GM18870 (cell line): ENCODE results near the gene POFUT2.

Source experiments
- ATAC-seq: cut with Tn5 transposase; IDR thresholded peaks from one replicate; pipeline ENCODE4 v1.9.1; 2021; ENCODE audit warnings: moderate library complexity; ENCODE audit not compliant: unreplicated experiment

POFUT2 gene

DNA sequence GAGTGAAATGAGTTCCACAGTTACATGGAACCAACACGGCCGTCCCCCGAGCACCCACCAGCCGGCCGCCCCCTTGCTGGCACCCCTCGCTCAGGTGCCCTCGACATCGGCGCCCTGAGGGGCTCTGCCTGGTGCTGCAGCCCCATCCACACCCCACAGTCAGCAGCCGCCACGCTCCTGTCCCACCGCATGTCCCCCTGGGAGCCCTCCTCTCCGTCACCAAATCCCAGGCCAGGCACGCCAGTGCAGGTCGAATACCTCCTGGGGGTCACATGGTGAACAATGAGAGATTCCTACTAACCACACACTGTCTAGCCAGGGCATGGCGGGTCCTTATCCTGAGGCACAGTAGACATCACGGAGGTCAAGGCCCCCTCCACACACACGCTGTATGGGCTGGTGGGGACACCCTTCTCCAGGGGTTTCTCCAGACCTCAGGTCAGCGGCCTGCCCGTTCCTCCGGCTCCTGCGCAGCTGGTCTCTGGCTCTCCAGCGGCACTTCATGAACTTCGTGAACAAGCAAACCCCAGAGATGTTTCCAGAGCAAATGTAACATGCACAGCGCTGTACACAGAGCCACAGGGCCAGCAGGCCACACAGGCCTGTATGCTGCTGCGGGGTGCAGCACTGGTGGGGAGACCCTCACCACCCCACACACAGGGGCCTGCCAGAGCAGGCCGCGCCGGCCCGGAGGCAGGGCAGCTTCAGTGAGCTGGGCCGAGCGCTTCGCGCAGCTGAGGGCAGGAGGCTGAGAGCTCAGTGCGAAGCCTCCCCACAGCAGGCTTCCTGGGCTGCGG is 21.8 kb downstream of the POFUT2 start:
- no peak for ATAC-seq

DNA sequence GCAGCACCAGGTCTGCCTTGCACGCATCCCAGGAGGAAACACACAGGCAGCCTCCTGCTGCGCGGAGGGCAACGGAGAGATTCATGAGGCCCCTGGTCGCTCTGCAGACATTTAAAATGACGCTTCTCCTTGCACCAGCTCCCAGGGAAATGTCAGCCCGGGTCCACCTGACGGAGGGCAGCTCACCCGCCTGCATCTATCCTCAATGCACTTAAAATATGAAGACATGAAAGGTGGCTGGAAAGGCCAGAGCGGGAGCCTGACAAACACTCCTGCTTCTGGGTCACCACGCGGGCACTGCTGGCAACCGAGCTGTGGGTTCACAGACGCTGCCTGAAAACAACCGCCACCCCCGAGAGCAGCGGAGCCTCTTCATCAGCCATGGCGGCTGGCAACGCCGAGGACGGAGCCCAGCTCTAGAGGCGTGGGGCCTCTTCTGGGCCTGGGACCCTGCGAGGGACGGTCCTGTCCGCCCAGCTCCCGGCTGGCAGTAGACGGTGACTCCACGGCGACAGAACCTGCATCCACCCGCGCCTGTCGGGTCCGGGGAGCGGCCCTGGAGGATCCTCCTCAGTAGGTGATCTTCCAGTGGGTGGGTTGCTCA is 22.7 kb downstream of the POFUT2 start:
- no peak for ATAC-seq

DNA sequence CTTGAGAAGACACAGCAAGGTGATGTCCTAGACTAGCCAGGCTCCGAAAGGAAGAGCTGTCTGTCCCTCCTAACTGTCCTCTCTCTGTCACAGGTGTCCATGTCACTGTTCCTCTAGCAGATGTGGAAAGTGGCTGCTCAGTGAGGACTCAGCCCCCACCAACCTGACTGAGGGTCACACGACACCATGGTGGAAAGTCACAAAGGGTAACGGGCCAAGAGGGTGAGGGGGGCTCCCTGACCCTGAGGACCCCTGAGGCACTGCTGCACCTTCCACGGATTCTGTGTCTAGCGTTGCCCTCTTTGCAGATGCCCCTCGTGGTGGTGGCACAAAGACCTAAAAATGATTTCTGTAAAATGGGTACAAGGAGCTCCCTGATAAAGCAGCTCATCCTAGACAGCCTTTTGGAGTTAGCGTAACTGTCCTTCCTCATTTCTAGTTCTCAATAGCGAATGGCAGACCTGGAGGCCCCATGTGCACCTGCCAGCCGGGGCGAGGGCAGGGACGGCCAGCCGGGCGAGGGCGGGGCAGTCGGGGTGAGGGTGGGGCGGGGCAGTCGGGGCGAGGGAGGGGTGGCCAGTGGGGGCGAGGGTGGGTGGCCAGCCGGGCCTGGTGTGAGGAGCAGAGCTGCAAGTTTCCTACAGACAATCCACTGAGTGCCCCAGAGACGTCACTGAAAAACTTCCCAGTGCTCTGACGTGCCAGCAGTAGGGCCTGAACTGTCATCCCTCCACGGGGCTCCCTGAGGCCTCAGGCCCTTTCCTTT is 23.4 kb downstream of the POFUT2 start:
- no peak for ATAC-seq

DNA sequence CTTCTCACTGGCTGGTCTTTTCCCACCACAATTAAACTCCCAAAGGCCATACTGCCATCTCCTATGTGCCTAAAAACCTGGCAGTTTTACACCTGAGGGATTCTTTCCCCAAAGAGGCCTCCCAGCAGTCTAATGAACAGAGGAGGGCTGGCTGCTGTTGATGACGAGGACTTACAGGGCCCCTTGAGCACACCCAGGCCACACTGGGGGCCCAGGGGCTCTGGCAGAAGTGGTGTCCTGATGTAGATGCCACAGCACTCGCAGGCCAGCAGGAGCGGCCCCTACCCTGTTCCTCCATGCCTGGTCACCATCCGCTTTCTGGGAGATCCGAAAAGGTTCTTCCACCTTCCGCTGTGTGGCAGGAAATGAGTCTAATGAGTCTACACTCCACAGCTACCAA is 24.2 kb downstream of the POFUT2 start:
- ATAC-seq = no peak

DNA sequence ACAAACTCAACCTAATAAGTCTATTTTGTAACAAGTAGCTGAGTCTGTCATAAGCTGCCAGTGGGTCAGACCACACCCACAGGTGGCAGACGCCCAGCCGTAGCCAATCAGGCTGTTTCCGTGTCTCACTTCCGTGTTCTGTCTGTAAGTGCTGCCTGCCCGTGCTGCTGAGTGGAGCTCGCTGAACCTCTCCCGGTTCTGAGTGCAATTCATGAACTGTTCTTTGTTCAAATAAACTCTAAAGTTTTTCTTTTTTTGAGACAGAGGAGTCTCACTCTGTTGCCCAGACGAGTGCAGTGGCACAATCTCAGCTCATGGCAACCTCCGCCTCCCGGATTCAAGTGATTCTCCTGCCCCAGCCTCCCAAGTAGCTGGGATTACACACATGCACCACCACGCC is 25.1 kb downstream of the POFUT2 start:
- no peak for ATAC-seq

DNA sequence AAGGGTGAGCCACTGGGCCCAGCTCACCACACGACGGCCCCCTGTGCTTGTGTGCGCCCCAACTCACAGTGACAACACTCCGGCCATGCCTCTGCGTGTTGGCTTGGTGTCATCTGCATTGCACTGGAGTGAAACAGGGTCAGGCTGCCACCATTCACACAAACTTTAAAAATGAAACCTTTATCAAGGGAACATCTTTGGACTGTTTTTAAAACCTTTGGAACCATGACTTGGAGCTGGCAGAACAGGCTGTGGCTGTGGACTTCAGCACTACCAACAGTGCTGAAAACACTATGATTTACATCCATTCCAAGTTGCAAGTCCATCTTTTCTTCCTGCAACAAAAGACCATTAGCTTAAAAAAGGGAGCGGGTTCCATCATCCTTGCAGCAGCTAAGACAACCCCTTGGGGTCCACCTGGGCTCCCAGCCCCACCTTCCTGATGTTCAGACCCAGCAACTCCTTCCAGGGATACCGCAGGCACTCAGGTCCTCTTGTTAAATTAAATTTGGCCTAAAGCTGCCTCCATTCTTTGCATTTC is 25.6 kb downstream of the POFUT2 start:
- ATAC-seq = no peak

DNA sequence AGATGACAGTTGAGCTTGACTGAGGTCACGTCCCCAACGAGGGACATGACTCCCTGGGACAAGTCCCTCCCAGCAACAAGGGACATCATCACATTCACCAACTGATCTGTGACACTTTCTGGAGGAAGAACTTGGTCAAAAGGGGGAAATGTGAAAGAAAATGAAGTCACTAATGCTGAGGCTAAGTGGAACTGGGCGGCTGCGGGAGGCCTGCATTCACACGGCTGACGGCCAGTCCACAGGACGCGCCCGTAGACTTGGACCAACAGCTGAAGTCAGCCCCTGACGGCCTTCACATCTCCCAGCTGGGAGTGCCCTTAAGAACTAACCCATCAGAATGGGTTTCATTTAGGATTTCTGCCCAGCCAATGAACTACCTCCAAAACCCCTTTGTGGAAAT is 26.6 kb downstream of the POFUT2 start:
- ATAC-seq = no peak

DNA sequence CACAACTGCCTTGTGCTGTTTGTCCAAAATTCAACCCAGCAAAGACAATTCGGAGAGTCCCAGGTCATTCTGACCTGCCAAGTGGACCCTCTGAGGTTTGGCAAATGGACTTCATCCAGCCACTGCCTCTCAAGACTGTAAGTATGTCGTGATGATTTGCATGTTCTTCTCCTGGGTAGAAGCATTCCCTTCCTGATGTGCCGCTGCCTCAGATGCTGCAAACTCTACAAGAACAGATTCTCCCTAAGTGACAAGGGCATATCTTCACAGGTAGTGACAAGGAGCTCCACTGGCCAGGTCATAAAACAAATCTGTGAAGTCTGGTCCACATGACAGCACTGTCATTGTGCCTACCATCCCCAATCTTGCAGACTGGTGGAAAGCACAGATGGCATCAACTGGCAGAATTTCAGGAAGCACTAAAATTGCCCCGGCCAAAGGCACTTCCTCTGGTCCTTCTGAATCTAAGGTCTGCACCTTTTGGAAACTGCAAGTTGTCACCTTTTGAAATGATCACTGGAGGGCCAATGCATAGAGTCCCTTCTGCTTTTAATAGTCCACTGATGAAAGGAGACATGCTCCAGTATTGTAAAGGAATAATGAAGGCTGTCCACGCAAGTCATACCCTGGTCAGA is 27.4 kb downstream of the POFUT2 start:
- no peak for ATAC-seq

DNA sequence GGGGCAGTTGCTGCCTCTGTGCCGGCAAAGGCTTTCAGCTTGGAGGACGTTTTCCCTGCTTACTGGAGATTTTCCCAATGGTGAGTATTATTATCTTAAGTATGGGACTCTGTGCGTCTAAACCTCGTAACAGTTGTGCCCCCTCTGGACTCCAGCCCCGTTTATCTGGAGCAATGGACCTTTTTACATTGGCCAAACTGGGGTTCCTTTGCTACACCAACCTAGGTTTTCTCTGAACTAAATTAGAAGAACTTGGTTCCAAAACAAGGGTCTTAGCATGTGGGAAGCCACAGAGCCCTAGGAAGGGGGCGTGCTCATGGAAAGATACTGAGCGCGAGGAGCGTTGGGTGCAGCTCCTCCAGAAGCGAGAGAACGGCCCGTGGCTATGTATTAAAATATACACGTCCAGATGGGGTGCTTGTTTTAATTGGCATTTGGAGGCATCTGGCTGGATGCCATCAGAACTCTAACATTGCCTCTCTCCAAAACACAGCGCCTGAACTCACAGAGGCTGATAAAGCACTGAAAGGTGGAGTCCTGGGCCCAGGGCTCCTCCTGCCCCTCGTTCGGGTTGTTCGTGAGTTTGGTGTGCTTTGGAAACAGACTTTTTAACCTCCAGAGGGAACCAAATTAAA is 28.4 kb downstream of the POFUT2 start:
- no peak for ATAC-seq

DNA sequence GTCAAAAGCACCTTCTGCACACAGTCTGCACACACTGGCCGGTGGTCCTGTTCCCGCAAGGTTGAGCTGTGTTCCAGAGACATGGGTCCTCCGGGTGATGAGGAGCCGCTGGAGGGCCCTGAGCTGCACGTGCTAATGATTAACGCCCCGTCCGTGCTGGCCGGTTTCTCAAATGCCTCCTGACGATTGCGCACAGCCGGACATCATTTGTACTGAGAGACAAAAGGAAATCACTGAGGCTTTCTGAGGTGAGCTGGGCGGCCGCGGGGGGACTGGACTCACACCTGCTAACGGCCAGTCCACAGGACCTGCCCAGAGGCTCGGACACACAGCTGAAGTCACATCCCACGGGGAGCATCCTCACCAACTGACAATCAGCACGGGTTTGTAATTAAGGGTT is 29.2 kb downstream of the POFUT2 start:
- ATAC-seq = no peak

DNA sequence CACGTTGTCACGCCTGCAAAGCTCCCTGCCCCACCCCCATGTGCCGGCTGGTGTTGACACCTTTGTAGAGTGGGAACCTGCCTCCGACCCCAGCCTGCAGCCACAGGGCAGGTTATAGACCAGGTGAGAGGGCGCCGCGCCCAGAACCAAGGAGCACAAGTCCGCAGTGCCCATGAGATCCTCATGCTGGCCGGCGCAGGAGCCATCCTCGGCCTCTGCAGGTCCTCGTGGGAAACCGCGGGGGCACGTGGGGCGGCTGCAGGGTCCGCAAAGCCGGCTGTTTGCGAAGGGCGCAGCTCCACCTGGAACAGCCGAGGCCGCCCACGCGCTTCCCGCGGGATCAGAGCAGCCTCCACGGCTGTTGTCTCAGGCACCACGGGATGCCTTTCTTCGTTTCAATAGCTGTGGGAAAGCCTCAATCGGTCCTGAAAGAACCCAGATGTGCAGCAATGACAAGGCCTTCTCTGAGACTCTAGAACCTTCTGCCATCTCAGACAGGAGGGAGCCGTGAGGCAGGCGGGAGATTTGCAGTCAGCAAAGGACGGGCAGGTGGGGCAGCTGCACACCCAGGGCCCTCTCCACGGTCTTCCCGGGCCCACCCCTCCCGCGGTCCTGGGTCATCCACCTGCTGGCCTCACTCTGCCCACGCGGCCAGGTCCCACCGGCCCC is 29.9 kb downstream of the POFUT2 start:
- no peak for ATAC-seq

DNA sequence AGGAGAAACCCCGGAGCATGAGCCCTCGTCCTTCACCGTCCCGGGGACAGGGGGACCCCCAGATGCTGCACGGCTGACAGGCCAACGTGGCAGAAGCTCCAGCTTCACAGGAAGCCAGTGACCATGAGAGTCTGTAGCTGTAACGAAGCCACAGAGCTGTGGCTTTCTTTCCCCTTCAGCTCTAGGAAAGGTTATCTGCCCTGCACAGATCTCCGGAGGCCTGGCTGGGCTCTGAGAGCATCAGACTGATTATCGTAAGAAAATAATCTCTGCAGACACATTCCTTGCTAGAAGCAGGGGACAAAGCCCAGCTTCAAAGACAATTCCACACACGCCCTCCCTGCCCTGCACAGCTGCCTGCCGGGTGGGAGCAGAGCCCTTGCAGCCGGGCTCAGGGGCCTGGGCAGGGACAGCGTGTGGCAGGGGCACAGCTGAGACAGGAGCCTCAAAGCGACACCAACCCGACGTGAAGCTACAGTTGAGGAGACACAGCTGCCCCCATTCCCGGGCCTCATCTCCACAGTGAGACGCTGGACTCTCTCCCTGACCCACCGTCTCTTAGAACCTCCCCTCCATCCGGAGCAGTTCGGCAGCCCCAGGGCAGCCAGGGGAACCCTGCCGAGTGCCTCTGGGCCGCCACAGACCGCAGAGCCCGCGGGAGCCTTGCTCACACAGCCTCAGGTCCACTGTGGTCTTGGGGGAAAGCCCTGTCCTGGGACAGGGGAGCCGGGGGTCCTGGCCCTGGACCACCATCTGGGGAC is 30.6 kb downstream of the POFUT2 start:
- no peak for ATAC-seq

DNA sequence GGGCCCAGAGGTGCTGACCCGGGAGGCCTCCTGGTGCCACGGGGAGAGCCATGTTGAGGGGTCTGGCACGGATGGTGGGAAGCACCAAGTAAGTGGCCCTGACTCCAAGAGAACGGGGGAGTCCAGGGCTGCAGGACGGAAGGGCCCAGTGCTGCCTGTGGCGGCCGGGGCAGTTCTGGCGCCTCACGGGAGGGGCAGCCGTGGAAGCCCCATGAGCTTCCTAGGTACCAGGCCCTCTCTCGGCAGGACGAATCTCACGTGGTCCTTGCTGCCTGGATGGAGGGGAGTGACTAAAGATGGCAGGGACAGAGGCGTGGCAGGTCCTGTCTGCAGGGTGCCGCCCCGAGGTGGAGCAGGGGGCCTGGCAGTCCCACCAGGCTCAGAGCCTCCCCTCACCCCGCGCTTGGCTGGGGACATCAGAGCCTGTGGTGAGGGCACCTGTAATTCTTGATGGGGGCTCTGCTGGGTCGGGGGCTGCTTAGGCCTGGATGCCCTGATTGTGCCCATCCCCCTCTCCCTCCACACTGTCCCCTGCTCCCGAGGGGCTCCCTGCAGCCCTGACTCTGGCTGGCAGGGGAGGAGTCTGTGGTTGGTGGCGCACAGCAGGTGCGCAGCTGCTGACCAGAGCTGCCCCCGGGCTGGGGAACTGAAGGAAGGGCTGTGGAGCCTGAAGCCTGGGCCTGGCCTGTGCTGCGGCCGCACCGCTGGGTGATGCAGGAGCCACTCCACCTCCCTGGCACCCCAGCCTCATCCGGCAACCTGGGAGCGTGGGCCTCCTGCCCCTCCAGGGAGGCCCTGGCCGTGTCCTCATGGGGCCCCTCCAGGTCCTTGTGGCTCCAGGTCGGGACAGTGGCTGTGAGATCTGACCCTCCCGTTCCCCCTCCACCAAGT is 31.4 kb downstream of the POFUT2 start:
- ATAC-seq = no peak

DNA sequence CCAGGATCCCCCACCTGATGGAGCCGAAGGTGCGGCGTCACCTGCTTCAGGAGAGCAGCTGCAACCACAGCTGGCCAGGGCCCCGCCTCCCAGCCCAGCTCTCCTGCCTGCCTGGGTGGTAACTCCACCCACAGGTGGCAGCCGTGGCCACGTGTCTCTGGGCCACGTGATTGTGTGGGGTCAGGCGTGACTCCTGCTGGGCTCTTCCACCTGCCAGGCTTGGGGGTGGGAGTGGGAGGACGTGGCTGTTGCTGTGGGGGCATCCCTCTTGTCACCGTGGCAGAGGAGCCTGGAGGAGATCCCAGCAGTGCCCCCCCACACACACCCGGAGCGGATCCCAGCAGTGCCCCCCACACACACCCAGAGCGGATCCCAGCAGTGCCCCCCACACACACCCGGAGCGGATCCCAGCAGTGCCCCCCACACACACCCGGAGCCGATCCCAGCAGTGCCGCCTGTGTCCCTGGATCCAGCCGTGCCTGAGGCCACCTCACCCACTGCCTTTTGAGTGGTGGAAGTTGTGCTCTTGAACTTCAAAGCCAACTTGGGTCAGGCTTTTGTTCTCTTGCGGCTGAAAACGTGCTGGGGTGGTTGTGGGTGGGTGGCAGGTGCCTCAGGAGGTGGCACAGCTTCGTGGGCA is 32.2 kb downstream of the POFUT2 start:
- no peak for ATAC-seq

DNA sequence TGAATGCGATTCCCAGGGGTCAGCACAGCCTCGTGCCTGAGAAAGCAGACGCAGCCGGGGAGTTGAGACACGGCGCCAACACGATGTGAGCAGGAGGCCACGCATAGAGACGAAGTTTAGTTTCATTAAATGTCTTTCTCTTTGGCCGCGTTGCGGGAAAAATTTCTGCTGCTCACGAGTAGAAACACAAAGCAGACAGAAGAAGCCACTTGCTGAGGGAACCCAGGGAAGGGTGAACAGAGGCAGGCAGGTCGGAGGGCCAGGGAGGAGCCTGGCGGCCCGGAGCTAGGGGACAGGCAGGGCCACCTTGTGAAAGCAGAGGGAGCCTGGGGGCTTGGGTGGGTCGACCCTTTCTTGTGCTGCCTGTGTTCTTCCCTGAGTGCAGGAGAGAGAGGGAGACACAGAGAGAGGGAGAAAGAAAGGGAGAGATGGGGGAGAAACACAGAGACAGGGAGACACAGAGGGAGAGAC is 33.2 kb downstream of the POFUT2 start:
- no peak for ATAC-seq

DNA sequence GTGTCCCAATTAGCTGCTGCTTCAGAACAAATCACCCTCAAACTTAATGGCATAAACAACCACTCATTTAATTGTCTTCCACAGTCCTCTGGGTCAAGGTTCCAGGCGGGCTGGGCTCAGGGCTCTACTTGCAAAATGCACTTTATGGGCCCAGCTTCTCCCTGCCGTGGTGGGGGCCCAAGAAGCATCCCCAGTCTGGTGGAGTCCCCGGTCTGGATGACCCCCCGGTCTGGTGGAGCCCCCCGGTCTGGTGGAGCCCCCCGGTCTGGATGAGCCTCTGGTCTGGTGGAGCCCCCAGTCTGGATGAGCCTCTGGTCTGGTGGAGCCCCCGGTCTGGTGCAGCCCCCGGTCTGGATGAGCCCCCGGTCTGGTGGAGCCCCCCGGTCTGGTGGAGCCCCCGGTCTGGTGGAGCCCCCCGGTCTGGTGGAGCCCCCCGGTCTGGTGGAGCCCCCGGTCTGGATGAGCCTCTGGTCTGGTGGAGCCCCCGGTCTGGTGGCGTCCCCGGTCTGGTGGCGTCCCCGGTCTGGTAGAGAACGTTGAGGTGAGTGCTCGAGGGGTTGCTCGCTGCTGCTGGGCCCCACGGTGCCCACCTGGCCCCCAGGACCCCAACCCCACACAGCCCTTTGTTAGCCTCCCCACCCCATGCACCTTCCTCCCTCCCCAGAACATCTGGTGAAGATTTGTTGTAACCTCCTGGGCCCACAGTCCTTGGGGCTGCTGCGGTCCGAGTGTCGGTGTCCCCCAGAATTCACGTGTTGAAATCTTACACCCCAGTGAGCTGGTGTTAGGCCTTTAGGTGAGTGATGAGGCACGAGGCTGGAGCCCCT is 33.8 kb downstream of the POFUT2 start:
- ATAC-seq = no peak

DNA sequence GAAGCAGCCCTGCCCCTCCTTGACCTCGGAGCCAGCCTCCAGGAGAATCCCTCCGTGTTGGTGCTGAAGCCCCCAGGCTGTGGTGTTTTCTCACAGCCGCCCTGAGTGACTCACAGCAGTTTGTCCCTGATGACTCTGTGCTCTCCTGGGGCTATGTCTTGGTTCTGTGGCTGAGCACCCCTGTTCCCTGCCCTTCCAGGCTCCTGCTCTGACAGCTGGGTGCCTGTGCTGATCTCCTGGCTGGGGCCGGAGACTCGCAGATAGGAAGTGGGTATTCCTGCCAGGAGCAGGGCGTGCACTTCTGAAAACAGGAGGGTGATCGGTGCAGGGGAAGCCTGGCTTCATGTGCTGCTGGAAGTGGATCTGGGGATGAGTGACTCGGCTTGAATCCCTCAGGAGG is 34.5 kb downstream of the POFUT2 start:
- ATAC-seq = no peak
